Measurements from ENCODE around the gene SDC3.

DNA sequence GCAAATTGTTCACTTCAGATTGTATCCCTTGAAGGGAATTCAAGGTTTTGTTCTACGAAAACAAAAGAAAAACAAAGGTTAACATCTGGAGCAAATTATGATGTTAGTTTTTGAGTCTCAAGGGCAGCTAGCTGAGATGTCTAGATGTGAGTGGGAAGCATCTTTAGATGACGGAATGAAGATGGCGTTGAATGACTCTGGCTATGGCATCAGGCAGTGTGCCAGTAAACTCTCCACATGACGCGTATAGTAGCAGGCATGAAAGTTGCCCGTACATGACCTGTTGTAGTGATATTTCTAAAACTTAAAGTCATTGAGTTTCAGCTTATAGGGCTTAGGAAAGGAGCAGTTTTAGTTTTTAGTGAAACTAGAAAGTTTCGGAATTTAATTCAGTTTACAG lies 12.3 kb upstream of the SDC3 start:
- TF ChIP-seq, protein P1, sequence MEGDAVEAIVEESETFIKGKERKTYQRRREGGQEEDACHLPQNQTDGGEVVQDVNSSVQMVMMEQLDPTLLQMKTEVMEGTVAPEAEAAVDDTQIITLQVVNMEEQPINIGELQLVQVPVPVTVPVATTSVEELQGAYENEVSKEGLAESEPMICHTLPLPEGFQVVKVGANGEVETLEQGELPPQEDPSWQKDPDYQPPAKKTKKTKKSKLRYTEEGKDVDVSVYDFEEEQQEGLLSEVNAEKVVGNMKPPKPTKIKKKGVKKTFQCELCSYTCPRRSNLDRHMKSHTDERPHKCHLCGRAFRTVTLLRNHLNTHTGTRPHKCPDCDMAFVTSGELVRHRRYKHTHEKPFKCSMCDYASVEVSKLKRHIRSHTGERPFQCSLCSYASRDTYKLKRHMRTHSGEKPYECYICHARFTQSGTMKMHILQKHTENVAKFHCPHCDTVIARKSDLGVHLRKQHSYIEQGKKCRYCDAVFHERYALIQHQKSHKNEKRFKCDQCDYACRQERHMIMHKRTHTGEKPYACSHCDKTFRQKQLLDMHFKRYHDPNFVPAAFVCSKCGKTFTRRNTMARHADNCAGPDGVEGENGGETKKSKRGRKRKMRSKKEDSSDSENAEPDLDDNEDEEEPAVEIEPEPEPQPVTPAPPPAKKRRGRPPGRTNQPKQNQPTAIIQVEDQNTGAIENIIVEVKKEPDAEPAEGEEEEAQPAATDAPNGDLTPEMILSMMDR (IDR thresholded peaks at IDR 0.05), result no peak
- no peak for TF ChIP-seq EZH2 (IDR thresholded peaks at IDR 0.05)

All from neural progenitor cell (in vitro differentiated cells).